ENCODE measurements around the gene CRYBG2.

DNA sequence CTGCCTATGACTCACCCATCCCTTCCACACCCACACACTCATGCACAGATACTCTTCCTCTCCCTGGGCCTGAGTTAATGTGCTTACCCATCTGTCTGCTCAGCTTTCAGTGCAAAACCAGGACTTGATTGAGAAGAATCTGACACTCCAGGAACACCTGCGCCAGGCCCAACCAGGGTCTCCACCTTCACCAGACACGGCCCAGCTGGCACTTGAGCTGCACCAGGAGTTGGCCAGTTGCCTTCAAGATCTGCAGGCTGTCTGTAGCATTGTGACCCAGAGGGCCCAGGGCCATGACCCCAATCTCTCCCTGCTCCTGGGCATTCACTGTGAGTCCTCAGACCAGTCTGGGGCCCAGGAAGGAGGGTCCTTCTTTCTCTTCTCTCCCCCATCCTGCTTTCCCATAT lies 77.5 kb downstream of the CRYBG2 start:
- TF ChIP-seq, protein P1, sequence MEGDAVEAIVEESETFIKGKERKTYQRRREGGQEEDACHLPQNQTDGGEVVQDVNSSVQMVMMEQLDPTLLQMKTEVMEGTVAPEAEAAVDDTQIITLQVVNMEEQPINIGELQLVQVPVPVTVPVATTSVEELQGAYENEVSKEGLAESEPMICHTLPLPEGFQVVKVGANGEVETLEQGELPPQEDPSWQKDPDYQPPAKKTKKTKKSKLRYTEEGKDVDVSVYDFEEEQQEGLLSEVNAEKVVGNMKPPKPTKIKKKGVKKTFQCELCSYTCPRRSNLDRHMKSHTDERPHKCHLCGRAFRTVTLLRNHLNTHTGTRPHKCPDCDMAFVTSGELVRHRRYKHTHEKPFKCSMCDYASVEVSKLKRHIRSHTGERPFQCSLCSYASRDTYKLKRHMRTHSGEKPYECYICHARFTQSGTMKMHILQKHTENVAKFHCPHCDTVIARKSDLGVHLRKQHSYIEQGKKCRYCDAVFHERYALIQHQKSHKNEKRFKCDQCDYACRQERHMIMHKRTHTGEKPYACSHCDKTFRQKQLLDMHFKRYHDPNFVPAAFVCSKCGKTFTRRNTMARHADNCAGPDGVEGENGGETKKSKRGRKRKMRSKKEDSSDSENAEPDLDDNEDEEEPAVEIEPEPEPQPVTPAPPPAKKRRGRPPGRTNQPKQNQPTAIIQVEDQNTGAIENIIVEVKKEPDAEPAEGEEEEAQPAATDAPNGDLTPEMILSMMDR (conservative IDR thresholded peaks at IDR 0.05), result no peak
- no peak for TF ChIP-seq ZFX (IDR thresholded peaks at IDR 0.05)

Data from C4-2B (cell line).